K562 (cell line): ENCODE results near the gene PIK3R2.

Experiments
- CREB1 ChIP-seq, 2 experiments: sonication (generic) in 1 of 2; formaldehyde crosslinking in 1 of 2; IDR thresholded peaks; 2 replicates each; pipeline versions ENCODE4 v1.6.1 to v1.8.0; 2012 to 2022; ENCODE audit warnings: inconsistent platforms in 1 of 2, mild to moderate bottlenecking in 1 of 2, missing genetic modification reagents in 1 of 2, moderate library complexity in 1 of 2
- GATAD2A ChIP-seq: fragments of 450-650 bp; IDR thresholded peaks from 2 replicates; pipeline ENCODE4 v1.6.1; 2017

DNA sequence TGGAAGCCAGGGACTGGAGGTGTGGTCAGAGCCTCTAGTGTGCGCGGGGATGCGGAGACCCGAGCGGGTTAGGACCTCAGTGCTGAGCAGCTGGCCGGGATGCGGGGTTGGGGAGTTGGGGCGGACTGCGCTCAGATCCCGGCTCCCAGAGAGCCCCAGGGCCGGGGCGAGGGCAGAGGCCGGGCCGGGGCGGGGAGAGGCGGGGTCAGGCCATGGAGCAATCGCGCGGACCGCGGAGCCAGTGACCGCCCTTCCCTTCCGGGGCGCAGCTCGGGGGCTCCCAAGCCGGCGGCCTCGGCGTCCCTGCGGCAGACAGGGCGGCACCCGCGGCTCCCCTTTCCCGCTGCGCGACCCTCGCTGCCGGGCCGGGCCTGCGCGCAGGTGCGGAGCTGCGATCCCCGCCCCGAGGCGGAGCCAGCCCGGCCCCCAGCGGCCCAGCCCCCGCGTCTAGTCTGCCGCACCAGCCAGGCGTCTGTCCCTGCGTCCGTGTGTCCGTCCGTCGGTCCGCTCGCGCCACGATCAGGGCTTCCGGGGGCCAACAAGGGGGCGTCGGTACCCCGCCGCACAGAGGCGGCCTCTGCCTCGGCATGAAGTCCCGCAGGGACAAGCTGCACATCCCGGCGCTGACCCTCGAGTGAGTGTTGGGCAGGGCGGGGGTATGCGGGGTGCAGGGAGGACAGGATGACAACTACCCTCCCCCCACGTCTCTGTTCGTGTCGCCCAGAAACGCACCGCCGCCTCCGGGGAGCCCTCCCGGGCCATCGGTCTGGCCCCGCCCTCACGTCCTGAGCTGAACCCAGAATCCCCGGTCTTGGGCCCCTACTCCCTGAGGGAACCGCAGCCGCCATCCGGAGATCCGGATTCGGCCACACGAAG, 43.0 kb upstream of the PIK3R2 start:
- TF ChIP-seq GATAD2A (no peak), CREB1 (IDR thresholded peaks at IDR 0.05) (no peak), CREB1 (CRISPR knock-in tag; IDR thresholded peaks at IDR 0.05) (no peak)
